VCaP (cell line): Measurements from ENCODE around the gene KRT17.

Source experiments
- H3K27ac ChIP-seq: fragments of 450-650 bp; 2 replicates; pipeline ENCODE4 v1.5.1; 2017
- CTCF ChIP-seq: fragments of 450-650 bp; conservative IDR thresholded peaks from 2 replicates; pipeline ENCODE4 v1.5.1; 2017; ENCODE audit warnings: mild to moderate bottlenecking, moderate library complexity

KRT17 gene

GRCh38 chr17:41657176-41657754, 32.9 kb upstream of the KRT17 start:
- no peak overlapping the region for H3K27ac ChIP-seq
- no peak for TF ChIP-seq CTCF

GRCh38 chr17:41656249-41657023, 32.1 kb upstream of the KRT17 start:
- no peak overlapping the region for H3K27ac ChIP-seq
- TF ChIP-seq CTCF: no peak

GRCh38 chr17:41655611-41656111, 31.3 kb upstream of the KRT17 start:
- TF ChIP-seq CTCF: no peak
- H3K27ac ChIP-seq: no peak overlapping the region

- TF ChIP-seq CTCF: no peak
- no peak overlapping the region for H3K27ac ChIP-seq
Observed at GRCh38 chr17:41654678-41655607, 30.6 kb upstream of the KRT17 start.

- H3K27ac ChIP-seq: no peak overlapping the region
- TF ChIP-seq CTCF: no peak
Observed at GRCh38 chr17:41653892-41654677, 29.7 kb upstream of the KRT17 start.

GRCh38 chr17:41653421-41653820, 29.0 kb upstream of the KRT17 start:
- no peak overlapping the region for H3K27ac ChIP-seq
- no peak for TF ChIP-seq CTCF
